GM19452 (cell line): ENCODE data around the gene RNF180.
"Not testable (repeated sequence)": the region's sequence is repeated elsewhere in the genome, so short reads cannot be mapped to it uniquely, and the experiment has no call there.

Experiments used
- ATAC-seq: cut with Tn5 transposase; IDR thresholded peaks from one replicate; pipeline ENCODE4 v1.9.1; 2021; ENCODE audit not compliant: unreplicated experiment

The RNF180 gene

DNA sequence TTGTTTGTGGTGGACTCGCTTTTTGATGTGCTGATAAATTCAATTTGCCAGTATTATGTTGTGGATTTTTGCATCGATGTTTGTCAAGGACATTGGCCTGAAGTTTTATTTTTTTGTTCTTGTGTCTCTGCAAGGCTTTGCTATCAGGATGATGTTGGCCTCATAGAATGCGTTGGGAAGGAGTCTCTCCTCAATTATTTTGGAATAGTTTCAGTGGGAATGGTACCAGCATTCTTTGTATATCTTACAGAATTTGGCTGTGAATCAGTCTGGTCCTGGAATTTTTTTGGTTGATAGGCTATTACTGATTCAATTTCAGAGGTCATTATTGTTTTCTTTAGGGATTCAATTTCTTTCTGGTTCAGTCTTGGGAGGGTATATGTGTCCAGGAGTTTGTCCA, 198.8 kb downstream of the RNF180 start:
- ATAC-seq, result no peak

DNA sequence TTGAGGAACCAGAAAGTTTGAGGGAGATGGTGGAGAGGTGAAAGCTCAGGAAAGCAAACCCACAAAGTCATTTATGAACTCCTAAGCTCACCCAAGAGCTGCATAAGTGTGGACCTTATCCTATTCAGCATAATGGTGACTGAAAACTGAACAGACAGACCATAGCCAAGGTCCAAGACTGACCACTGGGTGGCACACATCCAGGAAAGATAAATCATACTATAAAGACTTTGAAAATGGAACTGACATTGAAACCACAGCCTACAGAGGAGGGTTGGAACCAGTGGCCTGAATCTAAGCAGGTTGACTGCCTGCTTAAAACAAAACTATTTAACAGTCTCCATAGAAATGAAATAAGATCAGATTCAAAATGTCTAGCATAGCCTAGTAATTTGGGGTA, 219.1 kb downstream of the RNF180 start:
- ATAC-seq, result peak; percentile 76

DNA sequence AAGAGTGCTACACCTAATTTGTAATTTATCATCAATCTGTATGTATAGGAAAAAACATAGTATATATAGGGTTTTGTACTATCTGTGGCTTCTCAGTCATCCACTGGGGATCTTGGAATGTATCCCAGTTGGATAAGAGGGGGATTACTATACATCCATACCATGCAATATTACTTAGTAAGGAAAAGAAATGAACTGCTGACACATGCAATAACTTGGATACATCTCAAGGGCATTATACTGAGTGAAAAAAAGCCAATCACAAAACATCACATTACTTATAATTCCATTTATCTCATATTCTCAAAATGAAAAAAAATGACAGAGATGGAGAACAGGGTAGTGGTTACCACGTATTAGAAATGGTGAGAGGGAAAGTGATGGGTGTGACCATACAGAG, 231.9 kb downstream of the RNF180 start:
- ATAC-seq, result no peak

DNA sequence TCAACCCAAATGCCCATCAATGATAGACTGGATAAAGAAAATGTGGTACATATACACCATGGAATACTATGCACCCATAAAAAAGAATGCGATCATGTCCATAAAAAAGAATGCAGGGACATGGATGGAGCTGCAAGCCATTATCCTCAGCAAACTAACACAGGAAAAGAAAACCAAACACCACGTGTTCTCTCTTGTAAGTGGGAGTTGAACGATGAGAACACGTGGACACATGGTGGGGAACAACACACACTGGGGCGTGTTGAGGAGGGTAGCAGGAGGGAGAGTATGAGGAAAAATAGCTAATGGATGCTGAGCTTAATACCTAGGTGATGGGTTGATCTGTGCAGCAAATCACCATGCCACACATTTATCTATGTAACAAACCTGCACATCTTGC, 233.1 kb downstream of the RNF180 start:
- not testable (repeated sequence) for ATAC-seq

DNA sequence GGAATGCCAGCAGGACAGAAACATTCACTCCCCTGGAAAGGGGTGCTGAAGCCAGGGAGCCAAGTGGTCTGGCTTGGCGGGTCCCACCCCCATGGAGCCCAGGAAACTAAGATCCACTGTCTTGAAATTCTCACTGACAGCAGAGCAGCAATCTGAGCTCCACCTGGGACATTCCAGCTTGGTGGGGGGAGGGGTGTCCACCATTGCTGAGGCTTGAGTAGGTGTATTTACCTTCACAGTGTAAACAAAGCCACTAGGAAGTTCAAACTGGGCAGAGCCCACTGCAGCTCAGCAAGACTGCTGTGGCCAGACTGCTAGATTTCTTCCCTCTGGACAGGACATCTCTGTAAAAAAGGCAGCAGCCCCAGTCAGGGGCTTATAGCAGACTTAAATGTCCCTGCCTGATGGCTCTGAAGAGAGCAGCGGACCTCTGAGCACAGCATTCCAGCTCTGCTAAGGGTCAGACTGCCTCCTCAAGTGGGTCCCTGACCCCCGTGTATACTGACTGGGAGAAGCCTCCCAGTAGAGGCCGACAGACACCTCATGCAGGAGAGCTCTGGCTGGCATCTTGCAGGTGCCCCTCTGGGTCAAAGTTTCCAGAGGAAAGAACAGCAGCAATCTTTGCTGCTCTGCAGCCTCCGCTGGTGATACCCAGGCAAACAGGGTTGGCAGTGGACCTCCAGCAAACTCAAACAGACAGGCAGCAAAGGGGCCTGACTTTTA, 241.6 kb downstream of the RNF180 start:
- not testable (repeated sequence) for ATAC-seq

DNA sequence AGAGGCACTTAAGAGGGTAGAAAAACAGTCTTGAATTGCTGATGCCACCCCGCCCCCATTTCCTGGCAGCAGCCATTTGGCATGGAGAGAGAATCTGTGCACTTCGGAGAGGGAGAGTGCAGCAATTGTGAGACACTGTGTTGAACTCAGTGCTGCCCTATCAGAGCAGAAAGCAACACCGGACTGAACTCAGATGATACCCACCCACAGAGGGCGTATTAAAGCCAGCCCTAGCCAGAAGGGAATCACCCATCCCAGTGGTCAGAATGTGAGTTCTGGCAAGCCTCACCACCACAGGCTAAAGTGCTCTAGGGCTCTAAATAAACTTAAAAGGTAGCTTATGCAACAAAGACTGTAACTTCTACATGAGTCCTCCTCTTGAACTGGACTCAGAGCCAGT, 251.7 kb downstream of the RNF180 start:
- no peak for ATAC-seq

DNA sequence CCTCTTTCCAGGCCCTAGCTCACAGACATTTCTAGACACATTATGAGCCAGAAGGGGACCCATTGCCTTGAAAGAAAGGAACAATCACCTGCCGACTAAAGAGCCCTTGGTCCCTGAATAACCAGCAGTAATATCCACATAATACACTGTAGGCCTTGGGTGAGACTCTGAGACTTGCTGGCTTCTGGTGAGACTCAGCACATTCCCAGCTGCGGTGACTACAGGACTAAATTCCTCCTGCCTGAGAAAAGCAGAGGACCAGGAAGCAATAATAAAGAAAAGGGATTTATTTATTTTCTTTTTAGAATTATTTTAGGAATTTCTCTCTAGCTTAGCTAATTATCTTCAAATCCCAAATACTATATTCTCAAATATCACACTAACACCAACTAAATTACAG, 252.4 kb downstream of the RNF180 start:
- no peak for ATAC-seq
